ENCODE results near the gene RAB26.
A peak's percentile ranks its signal among the peaks of the same experiment; 100 is the strongest.
"Not testable (repeated sequence)": the region's sequence is repeated elsewhere in the genome, so short reads cannot be mapped to it uniquely, and the experiment has no call there.

Gene RAB26

GRCh38 chr16:2196162-2196980 is 47.9 kb downstream of the RAB26 start, which contains the start of gene CASKIN1:
TSS of gene CASKIN1 (minus strand) at chr16:2196605. CDS start at chr16:2196432, 173 bp downstream.
- DNase-seq (ENCODE audit: low spot score), result peak; percentile 52

DNA sequence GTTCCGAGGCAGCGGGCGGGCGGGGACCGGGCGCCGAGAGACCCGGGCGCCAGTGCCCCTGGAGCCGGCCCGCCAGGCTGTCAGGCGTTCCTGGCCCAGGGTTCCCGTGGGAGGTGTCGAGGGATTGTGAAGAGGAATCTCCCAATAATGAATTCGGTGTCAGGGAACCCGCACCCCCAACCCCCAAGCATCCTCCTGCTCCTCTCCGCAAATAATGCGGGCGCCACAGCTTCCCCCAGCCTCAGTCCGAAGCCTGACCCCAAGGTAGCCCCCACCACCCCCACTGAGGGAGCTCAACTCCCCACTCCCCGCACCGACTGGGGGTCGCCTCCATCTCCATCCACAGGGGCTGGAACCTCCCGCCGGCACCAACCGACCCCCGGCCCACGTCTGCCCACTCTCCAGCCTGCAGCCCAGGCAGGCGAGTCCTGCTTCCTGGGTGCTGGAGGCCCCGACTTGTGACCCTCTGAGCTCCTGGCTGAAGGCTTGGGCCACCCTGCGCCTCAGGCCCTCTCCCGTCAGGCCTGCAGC is 48.6 kb downstream of the RAB26 start:
- DNase-seq (ENCODE audit: low spot score), result no peak

- DNase-seq (ENCODE audit: low spot score), result no peak
Measured at GRCh38 chr16:2197765-2198164, 49.3 kb downstream of the RAB26 start.

- DNase-seq (ENCODE audit: low spot score), result no peak
Measured at GRCh38 chr16:2198283-2198682, 49.9 kb downstream of the RAB26 start.

DNA sequence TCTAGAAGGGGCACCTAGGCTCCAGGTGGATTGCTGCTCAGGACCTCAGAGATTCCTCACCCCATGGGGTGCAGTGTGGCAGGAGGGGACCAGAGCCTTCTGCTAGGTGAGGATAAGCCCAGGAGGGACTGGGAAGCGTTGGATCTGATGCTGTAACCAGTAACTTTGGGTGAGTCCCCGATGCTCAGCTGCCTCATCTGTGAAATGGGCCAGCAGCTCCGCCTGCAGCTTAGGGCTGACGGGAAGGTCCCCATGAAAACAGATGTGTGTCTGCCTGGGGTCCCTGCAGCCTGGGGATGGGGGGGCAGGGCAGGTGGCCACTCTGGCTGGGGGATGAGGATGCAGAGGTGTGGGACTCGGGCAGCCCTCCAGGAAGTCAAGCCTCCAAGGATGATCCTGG is 50.7 kb downstream of the RAB26 start:
- DNase-seq (ENCODE audit: low spot score), result no peak

- no peak for DNase-seq (ENCODE audit: low spot score)
Measured at GRCh38 chr16:2199621-2200139, 51.3 kb downstream of the RAB26 start.

DNA sequence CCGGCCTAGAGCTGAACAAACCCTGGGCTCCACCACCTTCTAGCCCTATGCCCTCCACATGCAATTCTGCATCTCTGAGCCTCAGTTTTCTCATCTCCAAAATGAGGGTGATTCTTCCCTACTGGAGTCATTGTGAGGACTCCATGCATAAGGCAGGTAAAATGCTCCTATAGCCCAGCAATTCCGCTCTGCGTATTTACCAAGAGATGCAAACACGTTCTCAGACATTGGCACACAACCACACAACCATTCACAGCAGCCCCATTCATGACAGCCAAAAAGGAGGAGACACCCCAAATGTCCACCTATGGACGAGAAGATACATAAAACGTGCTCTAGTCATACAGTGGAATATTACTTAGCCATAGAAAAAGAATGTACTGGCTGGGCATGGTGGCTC is 51.9 kb downstream of the RAB26 start:
- DNase-seq (ENCODE audit: low spot score), result no peak

DNA sequence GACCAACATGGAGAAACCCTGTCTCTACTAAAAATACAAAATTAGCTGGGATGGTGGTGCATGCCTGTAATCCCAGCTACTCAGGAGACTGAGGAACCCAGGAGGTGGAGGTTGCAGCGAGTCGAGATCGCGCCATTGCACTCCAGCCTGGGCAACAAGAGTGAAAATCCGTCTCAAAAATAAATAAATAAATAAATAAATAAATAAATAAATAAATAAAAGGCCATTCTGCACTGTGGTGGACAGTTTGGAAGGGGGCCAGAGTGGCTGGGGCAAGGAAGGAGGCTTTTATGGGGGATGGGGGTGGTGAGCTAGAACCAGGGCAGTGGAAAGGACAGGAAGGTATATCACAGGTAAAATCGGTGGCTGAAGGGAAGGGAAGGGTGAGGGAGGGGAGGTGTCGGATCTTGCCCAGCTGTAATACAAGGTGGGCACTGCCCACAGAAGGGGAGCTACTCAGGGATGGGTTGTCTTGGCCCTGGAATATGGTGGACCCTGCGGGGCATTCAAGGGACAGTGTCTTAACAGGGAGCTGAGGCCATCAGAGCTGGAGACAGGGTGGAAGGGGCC is 54.8 kb downstream of the RAB26 start:
- DNase-seq (ENCODE audit: low spot score), result not testable (repeated sequence)

Data from hepatic stellate cell (primary cell).